Hepatocyte (in vitro differentiated cells): ENCODE data around the gene ELFN1.

Experiments
- EZH2 ChIP-seq: fragments of 200-600 bp; sonication (generic); IDR thresholded peaks from 2 replicates; pipeline ENCODE4 v1.6.1; 2016; ENCODE audit warnings: antibody characterized with exemption, mild to moderate bottlenecking, borderline replicate concordance
- TF ChIP-seq, protein P1 (sequence below): fragments of 200-600 bp; sonication (generic); IDR thresholded peaks from 2 replicates; pipeline ENCODE4 v1.5.1; 2016; ENCODE audit warnings: antibody characterized with exemption, mild to moderate bottlenecking; ENCODE audit not compliant: poor library complexity

DNA sequence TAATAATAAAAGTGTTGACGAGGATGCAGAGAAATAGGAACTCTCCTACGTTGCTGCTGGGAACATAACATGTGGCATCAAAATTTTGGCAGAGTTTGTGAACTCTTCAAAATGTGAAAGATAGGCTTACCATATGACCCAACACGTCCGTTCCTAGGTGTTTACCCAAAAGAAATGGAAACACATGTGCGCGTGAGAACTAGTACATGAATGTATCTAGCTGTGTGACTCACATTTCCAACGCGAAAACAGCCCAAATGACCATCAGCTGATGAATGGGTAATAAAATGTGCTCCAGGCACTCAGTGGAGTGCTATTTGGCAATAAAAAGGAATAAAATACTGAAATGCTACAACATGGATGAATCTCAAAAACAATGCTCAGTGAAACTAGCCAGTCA, 10.4 kb upstream of the ELFN1 start:
- TF ChIP-seq EZH2, result no peak
- TF ChIP-seq, protein P1, sequence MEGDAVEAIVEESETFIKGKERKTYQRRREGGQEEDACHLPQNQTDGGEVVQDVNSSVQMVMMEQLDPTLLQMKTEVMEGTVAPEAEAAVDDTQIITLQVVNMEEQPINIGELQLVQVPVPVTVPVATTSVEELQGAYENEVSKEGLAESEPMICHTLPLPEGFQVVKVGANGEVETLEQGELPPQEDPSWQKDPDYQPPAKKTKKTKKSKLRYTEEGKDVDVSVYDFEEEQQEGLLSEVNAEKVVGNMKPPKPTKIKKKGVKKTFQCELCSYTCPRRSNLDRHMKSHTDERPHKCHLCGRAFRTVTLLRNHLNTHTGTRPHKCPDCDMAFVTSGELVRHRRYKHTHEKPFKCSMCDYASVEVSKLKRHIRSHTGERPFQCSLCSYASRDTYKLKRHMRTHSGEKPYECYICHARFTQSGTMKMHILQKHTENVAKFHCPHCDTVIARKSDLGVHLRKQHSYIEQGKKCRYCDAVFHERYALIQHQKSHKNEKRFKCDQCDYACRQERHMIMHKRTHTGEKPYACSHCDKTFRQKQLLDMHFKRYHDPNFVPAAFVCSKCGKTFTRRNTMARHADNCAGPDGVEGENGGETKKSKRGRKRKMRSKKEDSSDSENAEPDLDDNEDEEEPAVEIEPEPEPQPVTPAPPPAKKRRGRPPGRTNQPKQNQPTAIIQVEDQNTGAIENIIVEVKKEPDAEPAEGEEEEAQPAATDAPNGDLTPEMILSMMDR, result no peak
